Peyer's patch (tissue), 4 donors: ENCODE data around the gene DAO.

ENCODE experiments used
- POLR2A ChIP-seq, 2 donors: fragments of 450-650 bp; IDR thresholded peaks; one replicate each; pipeline ENCODE4 v1.5.1; 2017; ENCODE audit warnings: antibody characterized with exemption in 2 of 2, mild to moderate bottlenecking in 2 of 2, moderate library complexity in 2 of 2
- TF ChIP-seq, protein P1 (sequence below), 6 experiments: fragments of 450-650 bp in 4 of 6; fragments of 200-600 bp in 2 of 6; sonication (generic) in 1 of 6; IDR thresholded peaks; one replicate each; pipeline ENCODE4 v1.5.1; 2017 to 2019; ENCODE audit warnings: antibody characterized with exemption in 6 of 6, mild to moderate bottlenecking in 3 of 6, moderate library complexity in 1 of 6

DNA sequence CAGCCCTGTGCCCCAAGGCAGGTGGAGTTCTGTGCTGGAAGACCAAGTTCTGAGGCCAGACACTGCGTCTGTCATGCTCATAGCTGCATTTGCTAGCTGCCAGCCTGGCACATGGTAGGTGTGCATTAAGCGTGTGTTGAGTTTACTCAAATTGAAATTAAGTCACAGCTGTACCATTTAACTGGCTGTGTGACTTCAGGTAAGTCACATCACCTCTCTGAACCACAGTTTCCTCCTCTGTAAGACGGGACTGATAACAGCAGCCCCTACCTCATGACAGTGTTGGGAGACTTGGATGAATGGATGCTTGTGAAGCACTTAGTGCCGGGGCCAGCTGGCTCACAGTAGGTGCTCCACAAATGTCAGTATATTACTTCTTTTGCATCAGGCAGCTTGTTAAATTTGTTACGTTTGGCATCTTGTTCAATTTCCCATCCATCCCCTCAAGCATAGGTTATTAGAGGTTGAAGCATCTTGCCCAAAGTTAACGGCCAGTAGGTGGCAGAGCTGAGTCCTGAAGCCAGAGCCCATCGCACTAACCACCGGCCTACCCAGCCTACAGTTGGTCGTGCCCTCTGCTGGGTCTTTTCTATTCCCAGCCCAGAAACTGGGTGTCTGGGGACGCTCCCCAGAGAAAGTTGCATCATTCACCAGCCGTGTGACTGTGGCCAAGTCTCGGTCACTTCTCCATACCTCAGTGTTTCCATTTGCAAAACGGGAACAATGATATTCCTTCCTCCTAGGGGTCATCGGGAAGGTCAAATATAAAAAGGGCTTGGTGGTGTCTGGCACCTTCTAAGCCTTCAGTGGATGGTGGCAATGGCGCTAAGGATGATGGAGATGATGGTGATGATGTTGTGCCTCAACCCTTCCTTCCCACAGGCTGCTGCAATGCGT lies 4.5 kb downstream of the DAO start:
- TF ChIP-seq, protein P1, sequence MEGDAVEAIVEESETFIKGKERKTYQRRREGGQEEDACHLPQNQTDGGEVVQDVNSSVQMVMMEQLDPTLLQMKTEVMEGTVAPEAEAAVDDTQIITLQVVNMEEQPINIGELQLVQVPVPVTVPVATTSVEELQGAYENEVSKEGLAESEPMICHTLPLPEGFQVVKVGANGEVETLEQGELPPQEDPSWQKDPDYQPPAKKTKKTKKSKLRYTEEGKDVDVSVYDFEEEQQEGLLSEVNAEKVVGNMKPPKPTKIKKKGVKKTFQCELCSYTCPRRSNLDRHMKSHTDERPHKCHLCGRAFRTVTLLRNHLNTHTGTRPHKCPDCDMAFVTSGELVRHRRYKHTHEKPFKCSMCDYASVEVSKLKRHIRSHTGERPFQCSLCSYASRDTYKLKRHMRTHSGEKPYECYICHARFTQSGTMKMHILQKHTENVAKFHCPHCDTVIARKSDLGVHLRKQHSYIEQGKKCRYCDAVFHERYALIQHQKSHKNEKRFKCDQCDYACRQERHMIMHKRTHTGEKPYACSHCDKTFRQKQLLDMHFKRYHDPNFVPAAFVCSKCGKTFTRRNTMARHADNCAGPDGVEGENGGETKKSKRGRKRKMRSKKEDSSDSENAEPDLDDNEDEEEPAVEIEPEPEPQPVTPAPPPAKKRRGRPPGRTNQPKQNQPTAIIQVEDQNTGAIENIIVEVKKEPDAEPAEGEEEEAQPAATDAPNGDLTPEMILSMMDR (IDR thresholded peaks at IDR 0.05), result peak; percentile 2 to 67 (median 62)
- no peak for TF ChIP-seq POLR2A (IDR thresholded peaks at IDR 0.05)
